GM12878 (cell line): ENCODE results near the gene DISC1. TPM values are rescaled to one million over a fixed set of nuclear protein-coding genes. Genes with fewer than 3 reads are reported as not detected.

ENCODE experiments used
- ATAC-seq: fragments of 200-7000 bp; cut with Tn5 transposase; 3 replicates; pipeline ENCODE4 v1.9.1; 2020; ENCODE audit warnings: mild to moderate bottlenecking, moderate library complexity
- BruUV-seq: library from RNA; stranded (reverse); fragments of 400-500 nt; replicated peaks from 2 replicates; lab custom pipeline; 2021; lab: Mats Ljungman, UMichigan
- CTCF ChIA-PET: fragments of 300-600 bp; sonication (Branson Sonifier 250); formaldehyde crosslinking; extraction: SDS; loops from one replicate; lab custom pipeline; 2021; ENCODE audit warnings: inconsistent platforms; lab: Yijun Ruan, JAX
- POLR2A ChIA-PET: fragments of 350-600 bp; formaldehyde crosslinking; extraction: SDS; loops from one replicate; lab custom pipeline; 2021; ENCODE audit warnings: inconsistent platforms; lab: Charles Lee
- RAD21 ChIA-PET: fragments of 300-600 bp; sonication (Branson Sonifier 250); formaldehyde crosslinking; loops from one replicate; lab custom pipeline; 2023; ENCODE audit warnings: antibody characterized with exemption; ENCODE audit not compliant: unreplicated experiment; lab: Charles Lee
- SMC1A ChIA-PET: fragments of 300-600 bp; sonication (Branson Sonifier 250); formaldehyde crosslinking; loops from one replicate; lab custom pipeline; 2023; ENCODE audit not compliant: unreplicated experiment, uncharacterized antibody; lab: Charles Lee
- DNase-seq: peaks from one replicate; pipeline ENCODE4 v3.0.0-alpha.2; 2011; ENCODE audit warnings: low read depth, low spot score
- FAIRE-seq: peaks from 3 replicates; lab custom pipeline; 2011; peaks lifted over from hg19 to GRCh38; lab: Jason Lieb, UNC
- H2AFZ ChIP-seq: 2 replicates; pipeline ENCODE4 v1.6.0; 2011; ENCODE audit warnings: low read depth, low read length, control low read depth; ENCODE audit not compliant: control insufficient read depth
- H3K27ac ChIP-seq: 2 replicates; pipeline ENCODE4 v1.5.1; 2011; ENCODE audit warnings: control low read depth; ENCODE audit not compliant: control insufficient read depth, insufficient read depth
- H3K27me3 ChIP-seq, 2 experiments: replicated peaks in 1 of 2; 2 replicates each; pipeline versions ENCODE4 v1.6.0 to v1.6.1; 2011; ENCODE audit warnings: low read length in 1 of 2; ENCODE audit not compliant: control insufficient read depth in 2 of 2, insufficient read depth in 2 of 2
- H3K36me3 ChIP-seq, 2 experiments: 2 replicates each; pipeline ENCODE4 v1.5.1; 2011; ENCODE audit warnings: low read length in 1 of 2; ENCODE audit not compliant: control insufficient read depth in 2 of 2, insufficient read depth in 2 of 2
- H3K4me1 ChIP-seq: 2 replicates; pipeline ENCODE4 v1.6.1; 2011; ENCODE audit warnings: mild to moderate bottlenecking, low read length, moderate library complexity, mixed read lengths; ENCODE audit not compliant: control insufficient read depth, insufficient read depth
- H3K4me2 ChIP-seq: 2 replicates; pipeline ENCODE4 v1.6.0; 2011; ENCODE audit warnings: control low read depth; ENCODE audit not compliant: control insufficient read depth, insufficient read depth
- H3K4me3 ChIP-seq: fragments of 200-600 bp; sonication (generic); 2 replicates; pipeline ENCODE4 v1.5.1; 2016
- H3K79me2 ChIP-seq: 2 replicates; pipeline ENCODE4 v1.6.0; 2011; ENCODE audit warnings: low read length; ENCODE audit not compliant: control insufficient read depth, insufficient read depth
- H3K9ac ChIP-seq: 2 replicates; pipeline ENCODE4 v1.8.0; 2011; ENCODE audit warnings: low read length, control low read depth, mixed read lengths; ENCODE audit not compliant: control insufficient read depth, insufficient read depth
- H3K9me3 ChIP-seq: replicated peaks from 3 replicates; pipeline ENCODE4 v1.5.1; 2011; ENCODE audit warnings: mild to moderate bottlenecking, low read length; ENCODE audit not compliant: control insufficient read depth, insufficient read depth
- H4K20me1 ChIP-seq: 2 replicates; pipeline ENCODE4 v1.6.0; 2011; ENCODE audit not compliant: control insufficient read depth, insufficient read depth
- BHLHE40 ChIP-seq, 2 experiments: fragments of 450-650 bp in 1 of 2; IDR thresholded peaks; 2 replicates each; pipeline ENCODE4 v1.6.1; 2011 to 2017; ENCODE audit warnings: low read depth in 2 of 2, borderline replicate concordance in 1 of 2, improper control_type of control experiment in 1 of 2, low read length in 1 of 2, mild to moderate bottlenecking in 1 of 2
- EGR1 ChIP-seq, 2 experiments: IDR thresholded peaks; 1 replicate in 1 of 2; 2 replicates in 1 of 2; pipeline ENCODE4 v1.6.1; 2011 to 2012; ENCODE audit warnings: low read depth in 2 of 2, low read length in 2 of 2, borderline replicate concordance in 1 of 2, mild to moderate bottlenecking in 1 of 2, moderate library complexity in 1 of 2
- ELK1 ChIP-seq: IDR thresholded peaks from 2 replicates; pipeline ENCODE4 v1.6.1; 2012; ENCODE audit warnings: low read depth, low read length, improper control_type of control experiment
- FOS ChIP-seq: IDR thresholded peaks from 3 replicates; pipeline ENCODE4 v1.6.1; 2011; ENCODE audit warnings: borderline replicate concordance; ENCODE audit not compliant: insufficient read length; ENCODE audit errors: extremely low read depth
- FOXM1 ChIP-seq: IDR thresholded peaks from 2 replicates; pipeline ENCODE4 v1.6.1; 2012; ENCODE audit warnings: low read depth, mild to moderate bottlenecking, inconsistent platforms, low read length, moderate library complexity
- IKZF1 ChIP-seq: fragments of 450-650 bp; conservative IDR thresholded peaks from 2 replicates; pipeline ENCODE4 v1.6.1; 2017; ENCODE audit warnings: antibody characterized with exemption, mild to moderate bottlenecking
- NFYB ChIP-seq: IDR thresholded peaks from 2 replicates; pipeline ENCODE4 v1.6.1; 2011; ENCODE audit warnings: low read depth, mild to moderate bottlenecking, low read length, improper control_type of control experiment, moderate library complexity; ENCODE audit not compliant: insufficient read depth
- NR2F1 ChIP-seq: fragments of 450-650 bp; conservative IDR thresholded peaks from 2 replicates; pipeline ENCODE4 v1.6.1; 2017; ENCODE audit warnings: mild to moderate bottlenecking
- RELA ChIP-seq: fragments of 450-650 bp; IDR thresholded peaks from 2 replicates; pipeline ENCODE4 v1.8.0; 2014; ENCODE audit warnings: borderline replicate concordance; ENCODE audit not compliant: partially characterized antibody
- SIX5 ChIP-seq: IDR thresholded peaks from 2 replicates; pipeline ENCODE4 v1.6.1; 2011; ENCODE audit warnings: mild to moderate bottlenecking, low read depth, low read length, moderate library complexity; ENCODE audit not compliant: severe bottlenecking
- YBX1 ChIP-seq: fragments of 450-650 bp; IDR thresholded peaks from 2 replicates; pipeline ENCODE4 v1.6.1; 2016; ENCODE audit warnings: antibody characterized with exemption
- ZBTB4 ChIP-seq: fragments of 450-650 bp; formaldehyde crosslinking; IDR thresholded peaks from 2 replicates; pipeline ENCODE4 v1.4.0; 2022; ENCODE audit warnings: mild to moderate bottlenecking, moderate library complexity
- WGBS: methylation state at CpG from one replicate; pipeline ENCODE4 v1.1.6; 2016; ENCODE audit warnings: low lambda C conversion rate; ENCODE audit not compliant: insufficient replicate concordance, insufficient coverage; ENCODE audit errors: missing lambda C conversion rate; 5-methylcytosine and 5-hydroxymethylcytosine counted together
- in situ Hi-C: fragments of 300-500 bp; cut with MboI; formaldehyde crosslinking; loops from 9 replicates; pipeline ENCODE4 v1.14.3; 2018; ENCODE audit warnings: mixed read lengths
- intact Hi-C: fragments of 100-400 bp; cut with micrococcal nuclease; formaldehyde crosslinking; loops from one replicate; pipeline ENCODE4 v1.14.2; 2022; ENCODE audit not compliant: unreplicated experiment
- polyA plus RNA-seq, 11 experiments: library from polyadenylated mRNA; depleted of rRNA in 4 of 11; unstranded in 6 of 11; stranded (reverse) in 5 of 11; fragments of >200 nt; fragmentation: Nextera tagmentation in 4 of 11; fragmentation: Illumina TruSeq in 1 of 11; extraction: Ambion mirVana in 4 of 11; extraction: Trizol in 1 of 11; gene quantifications; 1 replicate in 1 of 11; 2 replicates in 10 of 11; pipeline versions ENCODE4 v1.2.1 to v1.2.3, GENCODE V29; 2011 to 2016; ENCODE audit warnings: inconsistent platforms in 2 of 11, missing spikeins in 2 of 11, low read depth in 1 of 11
- total RNA-seq, 4 experiments: library from RNA; depleted of rRNA in 3 of 4; stranded (reverse); fragments of >200 nt in 3 of 4; fragmentation: Illumina TruSeq in 1 of 4; extraction: Trizol in 1 of 4; gene quantifications; 2 replicates each; pipeline versions ENCODE4 v1.2.1 to v1.2.3, GENCODE V29; 2013 to 2021

Gene DISC1
- total and polyA plus RNA-seq, 10 of the 15 experiments (the other 5 are each of a cell fraction or from before 2014, with no cell fraction given): 0.05 to 0.72 (median 0.19) TPM; not detected in 1

GRCh38 chr1:231677442-231677841 is 50.9 kb downstream of the DISC1 start:
- H4K20me1 ChIP-seq: no peaks in the 10 kb centered on the region; the same call in 1 of the 2 replicates
- ATAC-seq (no peak), FAIRE-seq (no peak)
- in situ Hi-C loops: no loop called here
- H3K27ac ChIP-seq: no peak overlapping the region
- H3K4me2 ChIP-seq: no peak overlapping the region
- RAD21 ChIA-PET: no interaction called here
- H3K9ac ChIP-seq: no peak overlapping the region
- H2AFZ ChIP-seq: no peak overlapping the region
- CTCF ChIA-PET: no interaction called here
- H3K4me1 ChIP-seq: no peaks in the 10 kb centered on the region
- intact Hi-C loops: no loop called here
- no peaks in the 10 kb centered on the region; a peak in 1 of 4 replicates for H3K27me3 ChIP-seq
- H3K9me3 ChIP-seq: no peaks in the 10 kb centered on the region
- TF ChIP-seq YBX1 (no peak), ELK1 (no peak)
- TF ChIP-seq, all 136 proteins: peak for 0
- WGBS: 43% methylated on average over 10 of the region's 10 CpGs
- no TSS peak for BruUV-seq
- ChIA-PET SMC1A (no interaction called here), POLR2A (no interaction called here)
- no peak for DNase-seq
- H3K36me3 ChIP-seq: no peaks in the 10 kb centered on the region
- no peaks in the 10 kb centered on the region for H3K79me2 ChIP-seq
- no peak overlapping the region for H3K4me3 ChIP-seq

GRCh38 chr1:231678011-231678432 is 51.4 kb downstream of the DISC1 start:
- SMC1A ChIA-PET: no interaction called here
- no TSS peak for BruUV-seq

More at GRCh38 chr1:231678011-231678432, 51.4 kb downstream of the DISC1 start:
- 16% methylated on average over 7 of the region's 7 CpGs for WGBS
- Histone ChIP-seq H4K20me1 (no peaks in the 10 kb centered on the region), H3K79me2 (no peaks in the 10 kb centered on the region), H3K27me3 (no peaks in the 10 kb centered on the region; a peak in 1 of 4 replicates), H3K9me3 (no peaks in the 10 kb centered on the region), H2AFZ (no peak overlapping the region), H3K36me3 (no peaks in the 10 kb centered on the region), H3K4me2 (no peak overlapping the region), H3K27ac (no peak overlapping the region), H3K4me1 (no peaks in the 10 kb centered on the region), H3K9ac (no peak overlapping the region), H3K4me3 (no peak overlapping the region)
- ATAC-seq (no peak), DNase-seq (no peak), FAIRE-seq (no peak)
- TF ChIP-seq NFYB (no peak), NR2F1 (no peak), ZBTB4 (CRISPR knock-in tag) (no peak), RELA (no peak), IKZF1 (no peak), FOS (no peak), EGR1 (IDR thresholded peaks at IDR 0.05; ENCODE audit: borderline replicate concordance in 1 of 2, low read depth in 2 of 2, low read length in 2 of 2) (no peak), SIX5 (no peak), BHLHE40 (IDR thresholded peaks at IDR 0.05; ENCODE audit: borderline replicate concordance in 1 of 2, low read depth in 2 of 2, low read length in 1 of 2) (no peak), FOXM1 (no peak)
- RAD21 ChIA-PET: no interaction called here
- intact Hi-C loops: no loop called here
- CTCF ChIA-PET: no interaction called here
- POLR2A ChIA-PET: no interaction called here
- in situ Hi-C loops: no loop called here
